Urinary bladder (tissue), 4 donors: Measurements from ENCODE around the gene MEX3A. TPM values are rescaled to one million over a fixed set of nuclear protein-coding genes. Genes with fewer than 3 reads are reported as not detected.
"Not testable (repeated sequence)": the region's sequence is repeated elsewhere in the genome, so short reads cannot be mapped to it uniquely, and the experiment has no call there.

Experiments
- DNase-seq: peaks from one replicate; pipeline ENCODE4 v3.0.0-alpha.2; 2015; ENCODE audit errors: extremely low spot score
- H3K27ac ChIP-seq: one replicate; pipeline ENCODE4 v1.5.1; 2013; ENCODE audit warnings: low read depth, mild to moderate bottlenecking, moderate library complexity
- H3K36me3 ChIP-seq: one replicate; pipeline ENCODE4 v1.6.1; 2013; ENCODE audit warnings: mild to moderate bottlenecking, moderate library complexity; ENCODE audit not compliant: insufficient read depth
- H3K4me1 ChIP-seq: one replicate; pipeline ENCODE4 v1.6.1; 2013; ENCODE audit warnings: mild to moderate bottlenecking, moderate library complexity; ENCODE audit not compliant: insufficient read depth
- H3K4me3 ChIP-seq: one replicate; pipeline ENCODE4 v1.5.1; 2013; ENCODE audit warnings: low read depth, low read length
- WGBS: extraction: QIAGEN DNeasy Blood & Tissue Kit; methylation state at CpG from one replicate; pipeline ENCODE4 v1.1.7; 2013; 5-methylcytosine and 5-hydroxymethylcytosine counted together
- polyA plus RNA-seq: library from polyadenylated mRNA; stranded (reverse); fragments of 200-250 nt; gene quantifications from one replicate; pipeline ENCODE4 v1.2.3, GENCODE V29; 2013
- total RNA-seq: library from RNA; depleted of rRNA; stranded (reverse); fragments of >200 nt; gene quantifications from one replicate; pipeline ENCODE4 v1.2.3, GENCODE V29; 2014
- donor health status: healthy with polysubstance abuse.
- donor health status: healthy.

Gene MEX3A
- total and polyA plus RNA-seq, 2 donors, result 0.76 to 7.2 TPM

- H3K4me1 ChIP-seq, result peaks cover 2% of the 10 kb centered on the region
- H3K27ac ChIP-seq, result peak overlapping the region; percentile 97
- 10% methylated on average over 14 of the region's 14 CpGs for WGBS
- no peak overlapping the region for H3K4me3 ChIP-seq
- no peaks in the 10 kb centered on the region for H3K36me3 ChIP-seq
- no peak for DNase-seq
Observed at GRCh38 chr1:156122519-156123355, 40.5 kb upstream of the MEX3A start.

- 42% methylated on average over 4 of the region's 4 CpGs for WGBS
- H3K36me3 ChIP-seq, result no peaks in the 10 kb centered on the region
- peak overlapping the region; percentile 97 for H3K27ac ChIP-seq
- peaks cover 2% of the 10 kb centered on the region for H3K4me1 ChIP-seq
- DNase-seq, result no peak
- no peak overlapping the region for H3K4me3 ChIP-seq
Observed at GRCh38 chr1:156122086-156122485, 39.8 kb upstream of the MEX3A start.

- H3K36me3 ChIP-seq, result no peaks in the 10 kb centered on the region
- no peak for DNase-seq
- H3K4me3 ChIP-seq, result no peak overlapping the region
- 67% methylated on average over 4 of the region's 4 CpGs for WGBS
- H3K4me1 ChIP-seq, result peaks cover 2% of the 10 kb centered on the region
- peak overlapping the region; percentile 74 for H3K27ac ChIP-seq
Observed at GRCh38 chr1:156121457-156121856, 39.2 kb upstream of the MEX3A start.

GRCh38 chr1:156121005-156121404, 38.7 kb upstream of the MEX3A start:
- not testable (repeated sequence) for H3K4me3 ChIP-seq, H3K4me1 ChIP-seq, DNase-seq, H3K36me3 ChIP-seq
- WGBS, result 24% methylated on average over 4 of the region's 4 CpGs
- H3K27ac ChIP-seq, result peak overlapping the region; percentile 44

GRCh38 chr1:156120318-156120717, 38.1 kb upstream of the MEX3A start:
- Histone ChIP-seq H3K36me3 (no peaks in the 10 kb centered on the region), H3K27ac (no peak overlapping the region), H3K4me1 (peaks cover 2% of the 10 kb centered on the region), H3K4me3 (no peak overlapping the region)
- 71% methylated on average over 3 of the region's 3 CpGs for WGBS
- no peak for DNase-seq

- no peaks in the 10 kb centered on the region for H3K36me3 ChIP-seq
- no peaks in the 10 kb centered on the region for H3K4me1 ChIP-seq
- H3K27ac ChIP-seq, result peak overlapping the region; percentile 33
- 27% methylated on average over 3 of the region's 3 CpGs for WGBS
- no peak overlapping the region for H3K4me3 ChIP-seq
- no peak for DNase-seq
Observed at GRCh38 chr1:156119503-156120209, 37.4 kb upstream of the MEX3A start.

- DNase-seq, result no peak
- Histone ChIP-seq H3K4me1 (no peaks in the 10 kb centered on the region), H3K4me3 (peak overlapping the region; percentile 9), H3K36me3 (no peaks in the 10 kb centered on the region), H3K27ac (peak overlapping the region; percentile 78)
- 27% methylated on average over 8 of the region's 8 CpGs for WGBS
Observed at GRCh38 chr1:156118177-156118868, 36.1 kb upstream of the MEX3A start.

GRCh38 chr1:156117414-156118176, 35.3 kb upstream of the MEX3A start:
- DNase-seq, result no peak
- Histone ChIP-seq H3K4me3 (peak overlapping the region; percentile 16), H3K36me3 (no peaks in the 10 kb centered on the region), H3K27ac (peak overlapping the region; percentile 78), H3K4me1 (no peaks in the 10 kb centered on the region)
- 47% methylated on average over 13 of the region's 13 CpGs for WGBS

GRCh38 chr1:156116731-156117130, 34.5 kb upstream of the MEX3A start:
- H3K27ac ChIP-seq, DNase-seq, H3K36me3 ChIP-seq, H3K4me1 ChIP-seq: not testable (repeated sequence)
- H3K4me3 ChIP-seq, result peak overlapping the region; percentile 96
- WGBS, result 37% methylated on average over 5 of the region's 5 CpGs

- no peaks in the 10 kb centered on the region for H3K36me3 ChIP-seq
- no peaks in the 10 kb centered on the region for H3K4me1 ChIP-seq
- peak overlapping the region; percentile 95 for H3K27ac ChIP-seq
- peak overlapping the region; percentile 96 for H3K4me3 ChIP-seq
- no peak for DNase-seq
- WGBS, result 3% methylated on average over 19 of the region's 19 CpGs
Observed at GRCh38 chr1:156115514-156116374, 33.5 kb upstream of the MEX3A start.

GRCh38 chr1:156114919-156115513, 32.8 kb upstream of the MEX3A start:
- peak overlapping the region; percentile 95 for H3K27ac ChIP-seq
- no peaks in the 10 kb centered on the region for H3K4me1 ChIP-seq
- H3K36me3 ChIP-seq, result no peaks in the 10 kb centered on the region
- under 1% methylated on average over 49 of the region's 49 CpGs for WGBS
- DNase-seq, result no peak
- H3K4me3 ChIP-seq, result peak overlapping the region; percentile 96
